ENCODE data around the gene DDAH1.

The DDAH1 gene

GRCh38 chr1:85323770-85324169 lies 141.2 kb downstream of the DDAH1 start:
- DNase-seq = no peak

- no peak for DNase-seq
Measured at GRCh38 chr1:85322655-85323054, 142.3 kb downstream of the DDAH1 start.

- DNase-seq = no peak
Measured at GRCh38 chr1:85321237-85321964, 143.6 kb downstream of the DDAH1 start.

GRCh38 chr1:85320371-85321131 lies 144.4 kb downstream of the DDAH1 start:
- DNase-seq = no peak

GRCh38 chr1:85319931-85320330 lies 145.0 kb downstream of the DDAH1 start:
- DNase-seq = no peak

- no peak for DNase-seq
Measured at GRCh38 chr1:85319491-85319890, 145.5 kb downstream of the DDAH1 start.

GRCh38 chr1:85318217-85318616 lies 146.7 kb downstream of the DDAH1 start:
- DNase-seq = no peak

GRCh38 chr1:85317560-85317959 lies 147.4 kb downstream of the DDAH1 start:
- no peak for DNase-seq

GRCh38 chr1:85316321-85316720 lies 148.6 kb downstream of the DDAH1 start:
- DNase-seq = no peak

GRCh38 chr1:85315789-85316188 lies 149.2 kb downstream of the DDAH1 start:
- no peak for DNase-seq

- DNase-seq = no peak
Measured at GRCh38 chr1:85314726-85315125, 150.2 kb downstream of the DDAH1 start.

- no peak for DNase-seq
Measured at GRCh38 chr1:85313888-85314696, 150.9 kb downstream of the DDAH1 start.

- no peak for DNase-seq
Measured at GRCh38 chr1:85311818-85312217, 153.1 kb downstream of the DDAH1 start.

- DNase-seq = no peak
Measured at GRCh38 chr1:85308833-85309350, 156.1 kb downstream of the DDAH1 start.

GRCh38 chr1:85307987-85308832 lies 156.7 kb downstream of the DDAH1 start:
- peak; percentile 24 for DNase-seq

GRCh38 chr1:85306236-85306635 lies 158.7 kb downstream of the DDAH1 start:
- no peak for DNase-seq

GRCh38 chr1:85303440-85304162 lies 161.4 kb downstream of the DDAH1 start:
- DNase-seq = no peak

- DNase-seq = no peak
Measured at GRCh38 chr1:85300140-85300539, 164.8 kb downstream of the DDAH1 start.

- DNase-seq = peak; percentile 58
Measured at GRCh38 chr1:85297855-85298629, 166.9 kb downstream of the DDAH1 start.

GRCh38 chr1:85297538-85297854 lies 167.5 kb downstream of the DDAH1 start:
- DNase-seq = no peak

GRCh38 chr1:85296980-85297379 lies 168.0 kb downstream of the DDAH1 start:
- DNase-seq = no peak
